Calu3 (cell line): ENCODE data around the gene SAMSN1. TPM values are rescaled to one million over a fixed set of nuclear protein-coding genes. Genes with fewer than 3 reads are reported as not detected.

Source experiments
- BruUV-seq: library from RNA; stranded (reverse); fragments of 400-500 nt; replicated peaks from 2 replicates; lab custom pipeline; 2021; lab: Mats Ljungman, UMichigan
- CTCF ChIA-PET: fragments of 300-600 bp; sonication (Branson Sonifier 250); formaldehyde crosslinking; loops from one replicate; lab custom pipeline; 2022; ENCODE audit warnings: antibody characterized with exemption; lab: Charles Lee
- DNase-seq: peaks from one replicate; pipeline ENCODE4 v3.0.0; 2022
- H3K27ac Mint-ChIP-seq: one replicate; pipeline ENCODE4 v1.8.0; 2022; ENCODE audit warnings: mixed read lengths; ENCODE audit not compliant: unreplicated experiment
- H3K27me3 Mint-ChIP-seq: one replicate; pipeline ENCODE4 v1.8.0; 2022; ENCODE audit warnings: mixed read lengths; ENCODE audit not compliant: unreplicated experiment
- H3K36me3 Mint-ChIP-seq: one replicate; pipeline ENCODE4 v1.8.0; 2022; ENCODE audit warnings: mild to moderate bottlenecking, moderate library complexity, mixed read lengths; ENCODE audit not compliant: insufficient read depth, unreplicated experiment
- H3K4me1 Mint-ChIP-seq: one replicate; pipeline ENCODE4 v1.8.0; 2022; ENCODE audit warnings: mild to moderate bottlenecking, low read depth, mixed read lengths; ENCODE audit not compliant: unreplicated experiment
- H3K4me3 Mint-ChIP-seq: one replicate; pipeline ENCODE4 v1.8.0; 2022; ENCODE audit warnings: mild to moderate bottlenecking, low read depth, moderate library complexity, mixed read lengths; ENCODE audit not compliant: unreplicated experiment
- H3K9me3 Mint-ChIP-seq: one replicate; pipeline ENCODE4 v1.8.0; 2022; ENCODE audit warnings: low read depth, mixed read lengths; ENCODE audit not compliant: unreplicated experiment
- CTCF ChIP-seq: fragments of 200-600 bp; IDR thresholded peaks from one replicate; pipeline ENCODE4 v1.8.0; 2022; ENCODE audit warnings: antibody characterized with exemption; ENCODE audit not compliant: unreplicated experiment
- intact Hi-C: fragments of 100-400 bp; cut with micrococcal nuclease; formaldehyde crosslinking; loops from one replicate; pipeline ENCODE4 v1.10.0; 2022; ENCODE audit not compliant: unreplicated experiment
- total RNA-seq: library from RNA; stranded (reverse); gene quantifications from 2 replicates; pipeline ENCODE4 v1.2.3, GENCODE V29; 2022

Gene SAMSN1
- total RNA-seq, 1 experiment from 2014 or later, result 1.5 TPM

GRCh38 chr21:14483296-14483695 lies 62.8 kb downstream of the SAMSN1 start:
- no peak for TF ChIP-seq CTCF
- CTCF ChIA-PET, result no interaction called here
- Mint-ChIP-seq H3K27me3 (no peaks in the 10 kb centered on the region), H3K4me3 (no peak overlapping the region), H3K9me3 (no peaks in the 10 kb centered on the region), H3K36me3 (no peaks in the 10 kb centered on the region), H3K27ac (no peak overlapping the region), H3K4me1 (no peaks in the 10 kb centered on the region)
- no peak for DNase-seq
- BruUV-seq, result no TSS peak
- intact Hi-C loops, result no loop called here

GRCh38 chr21:14482165-14482564 lies 64.0 kb downstream of the SAMSN1 start:
- intact Hi-C loops, result no loop called here

GRCh38 chr21:14480411-14481031 lies 65.6 kb downstream of the SAMSN1 start:
- no peaks in the 10 kb centered on the region for H3K9me3 Mint-ChIP-seq
- H3K27me3 Mint-ChIP-seq, result no peaks in the 10 kb centered on the region
- DNase-seq, result no peak
- CTCF ChIA-PET, result no interaction called here
- H3K4me3 Mint-ChIP-seq, result no peak overlapping the region
- TF ChIP-seq CTCF, result no peak
- no TSS peak for BruUV-seq
- no peaks in the 10 kb centered on the region for H3K36me3 Mint-ChIP-seq
- H3K4me1 Mint-ChIP-seq, result no peaks in the 10 kb centered on the region
- intact Hi-C loops, result no loop called here
- H3K27ac Mint-ChIP-seq, result no peak overlapping the region

More at GRCh38 chr21:14482165-14482564, 64.0 kb downstream of the SAMSN1 start:
- CTCF ChIA-PET, result no interaction called here
- TF ChIP-seq CTCF, result no peak
- H3K4me3 Mint-ChIP-seq, result no peak overlapping the region
- H3K36me3 Mint-ChIP-seq, result no peaks in the 10 kb centered on the region
- no TSS peak for BruUV-seq
- no peaks in the 10 kb centered on the region for H3K4me1 Mint-ChIP-seq
- H3K27me3 Mint-ChIP-seq, result no peaks in the 10 kb centered on the region
- no peaks in the 10 kb centered on the region for H3K9me3 Mint-ChIP-seq
- no peak for DNase-seq
- H3K27ac Mint-ChIP-seq, result no peak overlapping the region

- TF ChIP-seq CTCF, result no peak
- Mint-ChIP-seq H3K9me3 (no peaks in the 10 kb centered on the region), H3K27me3 (no peaks in the 10 kb centered on the region), H3K36me3 (no peaks in the 10 kb centered on the region), H3K4me1 (no peaks in the 10 kb centered on the region), H3K4me3 (no peak overlapping the region), H3K27ac (no peak overlapping the region)
- no TSS peak for BruUV-seq
- DNase-seq, result no peak
- CTCF ChIA-PET, result interaction anchor here (0.6 kb wide), 1 partner anchor 38 kb away, joined by 3 read pairs; no protein-coding TSS in a partner anchor
- intact Hi-C loops, result loop anchor here (10.0 kb wide), 1 partner anchor 125 kb away; no protein-coding TSS in a partner anchor
These were observed 66.8 kb downstream of the SAMSN1 start for GRCh38 chr21:14479241-14479786.
